Parathyroid adenoma (tissue), 2 donors: Measurements from ENCODE around the gene BCL11B.

Experiments used
- H2AFZ ChIP-seq: fragments of 300-600 bp; sonication (generic); one replicate; pipeline ENCODE4 v1.7.0; 2017; ENCODE audit warnings: antibody characterized with exemption, mild to moderate bottlenecking
- H3K27ac ChIP-seq: fragments of 300-600 bp; sonication (generic); one replicate; pipeline ENCODE4 v1.7.0; 2017
- H3K27me3 ChIP-seq: fragments of 300-600 bp; sonication (generic); one replicate; pipeline ENCODE4 v1.7.0; 2017; ENCODE audit warnings: low read length; ENCODE audit not compliant: control insufficient read depth, insufficient read depth
- H3K36me3 ChIP-seq: fragments of 300-600 bp; sonication (generic); one replicate; pipeline ENCODE4 v1.7.0; 2017; ENCODE audit warnings: low read length; ENCODE audit not compliant: control insufficient read depth, insufficient read depth
- H3K4me1 ChIP-seq: fragments of 300-600 bp; sonication (generic); one replicate; pipeline ENCODE4 v1.7.0; 2017; ENCODE audit warnings: control low read depth
- H3K4me2 ChIP-seq: fragments of 300-600 bp; sonication (generic); one replicate; pipeline ENCODE4 v1.7.0; 2017; ENCODE audit warnings: low read length
- H3K4me3 ChIP-seq: fragments of 300-600 bp; sonication (generic); one replicate; pipeline ENCODE4 v1.7.0; 2017; ENCODE audit warnings: low read depth, low read length
- H3K79me2 ChIP-seq: fragments of 300-600 bp; sonication (generic); one replicate; pipeline ENCODE4 v1.7.0; 2017; ENCODE audit warnings: control low read depth
- H3K9ac ChIP-seq: fragments of 300-600 bp; sonication (generic); one replicate; pipeline ENCODE4 v1.7.0; 2017; ENCODE audit warnings: mild to moderate bottlenecking
- H3K9me3 ChIP-seq: fragments of 300-600 bp; sonication (generic); one replicate; pipeline ENCODE4 v1.7.0; 2017; ENCODE audit warnings: low read length; ENCODE audit not compliant: control insufficient read depth
- TF ChIP-seq, protein P1 (sequence below): fragments of 300-600 bp; sonication (generic); IDR thresholded peaks from one replicate; pipeline ENCODE4 v1.7.0; 2017; ENCODE audit warnings: antibody characterized with exemption, mild to moderate bottlenecking
- donor health status: primary hyperparathyroidism.

The BCL11B gene

DNA sequence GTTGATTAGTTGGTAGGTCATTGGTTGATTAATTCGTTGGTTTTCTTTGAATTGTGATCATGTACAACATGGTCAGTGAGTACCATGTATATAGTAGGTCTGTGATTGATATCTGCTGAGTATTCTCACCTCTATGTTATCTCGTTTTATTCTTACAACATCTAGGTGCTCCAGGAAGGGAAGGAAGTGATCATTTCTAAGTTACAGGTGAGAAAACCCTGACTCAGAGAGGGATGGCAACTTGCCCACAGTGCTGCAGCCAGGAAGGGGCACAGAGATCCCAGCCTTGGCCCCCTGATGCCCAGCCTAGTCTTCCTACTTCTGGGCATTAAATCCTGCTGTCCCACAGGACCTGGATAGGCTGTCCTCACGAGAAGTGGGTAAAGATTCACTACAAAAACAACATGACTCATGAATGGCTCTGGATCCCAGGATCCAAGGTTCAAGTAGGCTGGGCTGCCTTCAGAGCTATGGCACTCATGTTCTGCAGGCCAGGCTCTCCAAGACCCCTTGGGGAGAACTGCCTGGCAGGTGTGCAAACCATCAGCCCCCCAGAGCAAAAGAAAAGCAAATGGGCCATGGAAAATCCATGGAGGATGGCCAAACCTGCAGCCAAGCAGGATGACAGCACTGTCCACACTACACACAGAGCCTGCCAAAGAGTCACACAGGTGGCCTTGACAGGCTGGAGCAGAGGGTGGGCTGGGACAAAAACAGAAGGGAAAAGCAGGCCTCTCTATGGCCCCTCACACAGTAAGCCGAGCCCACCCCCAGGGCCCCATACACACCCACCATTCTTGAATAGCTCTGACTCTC, 146.2 kb downstream of the BCL11B start:
- Histone ChIP-seq H3K4me3 (no peak overlapping the region), H3K79me2 (no peaks in the 10 kb centered on the region), H3K4me1 (no peaks in the 10 kb centered on the region), H3K36me3 (no peaks in the 10 kb centered on the region), H3K27me3 (no peaks in the 10 kb centered on the region), H3K9me3 (no peaks in the 10 kb centered on the region), H3K27ac (no peak overlapping the region), H3K4me2 (no peak overlapping the region), H3K9ac (no peak overlapping the region), H2AFZ (no peak overlapping the region)
- TF ChIP-seq, protein P1, sequence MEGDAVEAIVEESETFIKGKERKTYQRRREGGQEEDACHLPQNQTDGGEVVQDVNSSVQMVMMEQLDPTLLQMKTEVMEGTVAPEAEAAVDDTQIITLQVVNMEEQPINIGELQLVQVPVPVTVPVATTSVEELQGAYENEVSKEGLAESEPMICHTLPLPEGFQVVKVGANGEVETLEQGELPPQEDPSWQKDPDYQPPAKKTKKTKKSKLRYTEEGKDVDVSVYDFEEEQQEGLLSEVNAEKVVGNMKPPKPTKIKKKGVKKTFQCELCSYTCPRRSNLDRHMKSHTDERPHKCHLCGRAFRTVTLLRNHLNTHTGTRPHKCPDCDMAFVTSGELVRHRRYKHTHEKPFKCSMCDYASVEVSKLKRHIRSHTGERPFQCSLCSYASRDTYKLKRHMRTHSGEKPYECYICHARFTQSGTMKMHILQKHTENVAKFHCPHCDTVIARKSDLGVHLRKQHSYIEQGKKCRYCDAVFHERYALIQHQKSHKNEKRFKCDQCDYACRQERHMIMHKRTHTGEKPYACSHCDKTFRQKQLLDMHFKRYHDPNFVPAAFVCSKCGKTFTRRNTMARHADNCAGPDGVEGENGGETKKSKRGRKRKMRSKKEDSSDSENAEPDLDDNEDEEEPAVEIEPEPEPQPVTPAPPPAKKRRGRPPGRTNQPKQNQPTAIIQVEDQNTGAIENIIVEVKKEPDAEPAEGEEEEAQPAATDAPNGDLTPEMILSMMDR = no peak

DNA sequence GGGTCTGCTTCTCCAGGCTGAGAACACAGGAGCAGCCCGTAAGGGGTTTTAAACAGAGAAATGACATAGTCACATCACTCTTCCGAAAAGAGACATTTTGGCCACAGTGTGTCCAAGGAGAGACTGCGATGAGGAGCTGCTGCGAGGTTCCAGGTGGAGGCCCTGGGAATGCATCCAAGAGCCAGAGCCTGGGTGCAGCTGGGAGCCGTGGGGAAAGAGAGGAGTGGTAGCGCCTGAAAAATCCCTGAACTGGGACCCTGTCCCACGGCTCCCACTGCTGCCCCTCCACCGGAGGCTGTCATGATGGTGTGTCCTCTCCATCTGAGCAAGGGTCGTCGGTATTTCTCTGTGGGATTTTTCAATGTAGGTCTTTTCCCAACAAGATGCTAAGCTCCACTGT, 146.9 kb downstream of the BCL11B start:
- Histone ChIP-seq H2AFZ (no peak overlapping the region), H3K4me2 (no peak overlapping the region), H3K36me3 (no peaks in the 10 kb centered on the region), H3K9me3 (no peaks in the 10 kb centered on the region), H3K27me3 (no peaks in the 10 kb centered on the region), H3K4me3 (no peak overlapping the region), H3K9ac (no peak overlapping the region), H3K4me1 (no peaks in the 10 kb centered on the region), H3K27ac (no peak overlapping the region), H3K79me2 (no peaks in the 10 kb centered on the region)
- TF ChIP-seq, protein P1 = no peak

DNA sequence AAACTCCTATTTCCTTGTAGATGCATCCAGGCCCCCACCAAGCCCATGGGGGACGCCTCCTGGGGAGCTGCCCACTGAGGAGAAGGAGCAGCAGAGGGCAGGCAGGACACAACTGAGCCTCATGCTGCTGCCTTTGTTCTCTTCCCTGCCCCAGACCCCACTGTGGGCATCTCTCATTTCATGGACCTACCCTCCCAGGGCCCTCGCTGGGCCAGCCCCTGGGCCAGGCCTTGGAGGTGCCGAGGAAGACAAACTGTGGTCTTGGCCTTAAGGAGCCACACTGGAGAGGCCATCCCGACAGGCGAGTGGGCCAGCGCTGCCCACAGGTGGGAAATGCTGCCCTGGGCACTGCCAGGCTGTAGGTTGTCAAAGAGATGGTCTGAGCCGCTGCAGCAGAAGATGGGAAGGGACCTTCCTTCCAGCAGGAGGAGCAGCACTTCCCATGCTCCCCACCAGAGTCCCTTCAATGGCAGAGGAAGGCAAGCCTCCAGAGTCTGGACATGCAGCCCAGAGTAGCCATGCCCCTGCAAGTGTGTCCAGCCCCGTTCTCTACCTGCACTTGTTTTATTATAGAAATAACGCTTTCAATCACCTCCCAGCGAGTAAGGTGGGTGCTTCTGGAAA, 147.4 kb downstream of the BCL11B start:
- H2AFZ ChIP-seq = no peak overlapping the region
- H3K36me3 ChIP-seq = no peaks in the 10 kb centered on the region
- no peaks in the 10 kb centered on the region for H3K79me2 ChIP-seq
- H3K27ac ChIP-seq = no peak overlapping the region
- no peak overlapping the region for H3K9ac ChIP-seq
- no peaks in the 10 kb centered on the region for H3K4me1 ChIP-seq
- no peak overlapping the region for H3K4me2 ChIP-seq
- TF ChIP-seq, protein P1 = no peak
- H3K9me3 ChIP-seq = no peaks in the 10 kb centered on the region
- H3K4me3 ChIP-seq = no peak overlapping the region
- no peaks in the 10 kb centered on the region for H3K27me3 ChIP-seq

DNA sequence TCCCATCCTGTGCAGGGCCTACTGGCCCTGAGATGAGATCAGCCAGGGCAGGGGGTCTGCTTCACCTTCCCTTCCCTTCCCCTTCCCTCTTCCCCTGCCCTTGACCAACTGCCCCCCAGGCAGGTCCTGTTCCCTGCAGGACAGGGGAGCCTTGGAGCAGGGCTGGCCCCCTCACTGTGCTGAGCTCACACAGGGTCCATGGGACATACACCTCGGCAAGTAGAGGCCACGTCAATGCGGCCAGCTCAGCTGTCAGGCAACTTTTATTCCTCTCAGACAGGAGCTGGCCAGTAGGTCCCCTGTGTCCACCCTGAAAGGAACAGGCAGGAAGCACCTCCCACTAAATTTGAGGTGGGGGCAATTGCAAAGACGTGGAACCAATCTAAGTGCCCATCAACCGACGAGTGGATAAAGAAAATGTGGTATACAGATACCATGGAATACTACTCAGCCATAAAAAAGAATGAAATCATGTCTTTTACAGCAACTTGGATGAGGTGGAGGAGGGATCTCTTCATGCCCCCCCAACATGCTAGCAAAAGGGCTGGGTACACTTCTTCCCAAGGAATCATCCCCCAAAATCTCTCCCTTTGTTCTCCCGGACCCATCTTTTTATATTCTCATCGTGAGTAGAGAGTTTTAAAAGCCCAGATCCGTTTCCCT, 148.7 kb downstream of the BCL11B start:
- no peaks in the 10 kb centered on the region for H3K27me3 ChIP-seq
- no peaks in the 10 kb centered on the region for H3K79me2 ChIP-seq
- no peak overlapping the region for H3K4me2 ChIP-seq
- no peak overlapping the region for H3K27ac ChIP-seq
- H3K4me1 ChIP-seq = no peaks in the 10 kb centered on the region
- no peaks in the 10 kb centered on the region for H3K9me3 ChIP-seq
- no peak overlapping the region for H2AFZ ChIP-seq
- no peak overlapping the region for H3K9ac ChIP-seq
- H3K4me3 ChIP-seq = no peak overlapping the region
- no peaks in the 10 kb centered on the region for H3K36me3 ChIP-seq
- TF ChIP-seq, protein P1 = no peak
